HTERT RPE-1 (cell line): Measurements from ENCODE around the gene MEIOB.
"Not testable (repeated sequence)": the region's sequence is repeated elsewhere in the genome, so short reads cannot be mapped to it uniquely, and the experiment has no call there.

Experiments used
- in situ Hi-C: fragments of 300-500 bp; cut with MboI; formaldehyde crosslinking; loops from 4 replicates; pipeline ENCODE4 v1.14.3; 2020; ENCODE audit warnings: low sequenced_read_pairs

Gene MEIOB

GRCh38 chr16:1878256-1878655 is 6.3 kb upstream of the MEIOB start:
- in situ Hi-C loops = no loop called here

DNA sequence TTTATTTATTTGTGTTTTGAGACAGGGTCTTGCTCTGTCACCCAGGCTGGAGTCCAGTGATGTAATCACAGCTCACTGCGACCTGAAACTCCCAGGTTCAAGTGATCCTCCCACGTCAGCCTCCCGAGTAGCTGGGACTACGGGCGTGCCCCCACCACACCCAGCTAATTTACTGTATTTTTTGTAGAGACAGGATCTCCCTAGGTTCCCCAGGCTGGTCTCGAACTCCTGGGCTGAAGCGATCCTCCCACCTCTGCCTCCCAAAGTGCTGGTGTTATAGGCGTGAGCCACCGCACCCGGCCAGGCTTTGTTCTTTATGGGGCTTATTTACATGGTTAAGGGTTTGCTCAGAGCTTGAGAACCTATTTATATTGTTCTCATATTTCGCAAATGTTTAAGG is 5.8 kb upstream of the MEIOB start:
- in situ Hi-C loops = no loop called here

DNA sequence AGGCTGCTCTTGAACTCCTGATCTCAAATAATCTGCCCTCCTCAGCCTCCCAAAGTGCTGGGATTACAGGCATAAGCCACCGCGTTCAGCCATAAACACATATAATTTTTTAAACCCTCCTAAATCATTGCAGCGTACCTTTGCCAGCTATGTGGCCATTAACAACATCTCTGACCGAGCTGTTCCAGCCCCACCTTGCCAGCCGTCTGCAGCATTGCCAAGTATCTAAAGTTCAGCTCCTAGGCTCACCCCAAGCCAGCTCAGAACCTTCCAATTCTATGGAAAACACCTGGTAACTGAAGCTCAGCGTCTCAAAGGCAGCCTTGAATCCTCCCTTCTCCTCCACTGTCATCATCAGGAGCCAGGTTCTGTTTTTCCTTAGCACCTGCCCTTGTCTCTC is 5.1 kb upstream of the MEIOB start:
- in situ Hi-C loops = no loop called here

DNA sequence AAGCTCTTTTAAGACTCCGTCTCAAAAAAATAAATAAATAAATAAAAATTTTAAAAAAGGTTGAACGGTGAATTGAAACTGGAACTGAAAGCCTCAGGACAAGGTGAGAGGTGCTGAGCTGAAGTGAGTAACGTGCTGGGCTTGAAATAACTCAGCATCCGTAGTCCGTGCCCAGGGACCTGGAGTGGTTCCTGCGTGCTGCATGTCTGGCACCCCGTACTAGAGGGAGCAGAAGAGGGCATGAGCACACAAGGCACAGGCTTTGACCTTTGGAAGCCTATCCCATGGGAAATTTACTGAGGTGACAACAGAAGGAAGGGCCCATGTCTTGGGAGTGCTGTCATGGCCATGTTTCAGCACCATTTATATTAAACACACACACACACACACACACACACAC is 4.5 kb upstream of the MEIOB start:
- in situ Hi-C loops = no loop called here

DNA sequence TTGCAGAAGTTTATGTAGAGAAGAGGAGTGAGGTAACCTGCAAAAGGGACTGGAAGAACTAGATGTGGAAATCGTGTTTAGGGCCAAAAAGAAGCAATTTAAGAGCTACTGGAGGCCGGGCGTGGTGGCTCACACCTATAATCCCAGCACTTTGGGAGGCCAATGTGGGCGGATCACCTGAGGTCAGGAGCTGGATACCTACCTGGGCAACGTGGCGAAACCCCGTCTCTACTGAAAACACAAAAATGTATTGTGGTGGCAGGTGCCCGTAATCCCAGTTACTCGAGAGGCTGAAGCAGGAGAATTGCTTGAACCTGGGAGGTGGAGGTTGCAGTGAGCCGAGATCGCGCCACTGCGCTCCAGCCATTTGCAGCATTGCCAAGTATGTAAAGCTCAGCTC is 4.1 kb upstream of the MEIOB start:
- in situ Hi-C loops = not testable (repeated sequence)

GRCh38 chr16:1874854-1875253 is 2.9 kb upstream of the MEIOB start:
- in situ Hi-C loops = no loop called here

DNA sequence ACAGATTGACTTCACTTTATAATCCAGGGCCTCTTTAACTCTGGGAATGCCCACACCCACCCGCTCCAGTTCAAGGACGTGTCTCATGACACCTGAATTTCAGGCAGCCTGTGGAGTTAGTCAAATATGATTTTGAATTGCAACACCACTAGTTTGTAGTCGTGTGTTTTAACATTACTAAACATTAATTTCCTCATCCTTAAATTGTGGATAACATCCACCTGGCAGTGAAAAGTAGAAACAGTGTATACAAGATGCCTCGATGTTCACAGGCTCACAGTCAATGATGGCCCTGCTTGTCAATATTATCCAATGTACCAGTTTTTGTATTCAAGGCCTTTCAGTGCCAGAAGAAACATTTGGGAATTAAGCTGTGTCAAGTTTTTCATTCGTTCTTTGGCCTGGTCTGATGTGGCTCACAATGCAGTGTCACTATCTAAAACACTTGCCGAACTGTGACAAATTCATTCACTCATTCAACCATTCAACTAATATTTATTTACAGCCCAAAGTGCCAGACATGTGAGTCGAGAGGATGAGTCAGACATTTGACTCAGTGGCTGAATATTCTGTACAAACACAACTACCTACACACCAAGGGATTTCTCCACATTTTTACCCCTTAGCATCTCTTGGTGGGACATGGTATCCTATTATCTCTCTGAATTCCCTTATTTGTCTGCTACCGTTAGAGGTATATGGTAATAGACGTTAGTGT is 1.4 kb downstream of the MEIOB start:
- in situ Hi-C loops = no loop called here

DNA sequence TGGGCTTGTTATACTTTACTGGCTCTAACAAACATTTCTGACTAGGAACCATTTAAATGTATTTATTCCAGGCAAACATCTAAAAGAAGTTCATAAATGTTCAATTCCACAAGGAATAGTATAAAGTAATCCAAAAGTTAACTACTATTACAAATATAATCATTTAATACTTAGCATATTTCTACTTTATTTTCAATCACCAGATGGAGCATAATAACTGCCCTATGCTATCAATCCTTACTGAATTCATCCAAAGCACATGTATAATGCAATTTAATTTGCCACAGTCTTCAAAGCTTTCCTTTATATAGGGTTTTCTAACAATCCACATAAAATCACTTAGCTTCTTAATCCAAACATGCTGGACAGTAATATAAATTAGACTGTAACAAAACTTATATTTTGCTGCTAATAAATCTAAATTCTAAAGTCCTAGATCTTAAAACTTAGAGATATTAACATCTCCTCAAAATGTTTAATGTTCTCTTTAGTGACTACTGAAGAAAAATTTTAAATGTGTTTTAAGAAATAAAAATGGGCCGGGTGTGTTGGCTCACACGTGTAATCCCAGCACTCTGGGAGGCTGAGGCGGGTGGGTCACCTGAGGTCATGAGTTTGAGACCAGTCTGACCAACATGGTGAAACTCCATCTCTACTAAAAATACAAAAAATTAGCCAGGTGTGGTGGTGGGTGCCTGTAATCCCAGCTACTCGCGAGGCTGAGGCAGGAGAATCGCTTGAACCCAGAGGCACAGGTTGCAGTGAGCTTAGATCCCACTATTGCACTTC is 5.9 kb downstream of the MEIOB start:
- in situ Hi-C loops = no loop called here

DNA sequence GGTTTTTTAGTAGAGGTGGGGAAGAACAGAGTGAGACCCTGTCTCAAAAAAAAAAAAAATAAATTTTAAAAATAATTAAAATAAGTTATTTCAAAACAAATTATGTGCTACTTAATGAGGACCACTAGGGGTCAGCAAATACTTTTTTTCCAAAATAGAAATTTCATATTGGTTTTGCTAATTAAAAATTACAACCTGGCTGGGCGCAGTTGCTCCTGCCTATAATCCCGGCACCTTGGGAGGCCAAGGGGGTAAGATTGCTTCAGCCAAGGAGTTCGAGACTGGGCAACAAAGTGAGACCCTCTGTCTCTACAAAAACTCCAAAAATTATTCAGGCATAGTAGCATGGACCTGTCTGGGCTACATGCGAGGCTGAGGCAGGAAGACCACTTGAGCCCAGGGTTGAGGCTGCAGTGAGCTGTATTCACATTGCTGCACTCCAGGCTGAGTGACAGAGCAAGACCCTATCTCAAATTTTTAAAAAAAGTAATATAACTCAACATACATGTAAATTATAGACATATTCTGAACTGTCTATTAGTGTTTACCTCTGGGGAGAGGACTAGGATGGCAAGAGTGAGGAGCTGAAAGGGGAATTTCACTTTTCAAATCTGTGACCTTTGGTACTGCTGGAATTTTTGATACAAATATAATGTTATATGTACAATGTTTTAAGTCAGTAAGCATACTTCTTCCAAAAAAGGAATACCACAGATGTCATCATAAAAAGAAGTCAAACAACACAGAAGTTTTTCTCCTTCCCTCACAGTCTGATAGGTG is 8.1 kb downstream of the MEIOB start:
- in situ Hi-C loops = no loop called here

- in situ Hi-C loops = no loop called here
Measured at GRCh38 chr16:1862394-1862793, 9.6 kb downstream of the MEIOB start.

DNA sequence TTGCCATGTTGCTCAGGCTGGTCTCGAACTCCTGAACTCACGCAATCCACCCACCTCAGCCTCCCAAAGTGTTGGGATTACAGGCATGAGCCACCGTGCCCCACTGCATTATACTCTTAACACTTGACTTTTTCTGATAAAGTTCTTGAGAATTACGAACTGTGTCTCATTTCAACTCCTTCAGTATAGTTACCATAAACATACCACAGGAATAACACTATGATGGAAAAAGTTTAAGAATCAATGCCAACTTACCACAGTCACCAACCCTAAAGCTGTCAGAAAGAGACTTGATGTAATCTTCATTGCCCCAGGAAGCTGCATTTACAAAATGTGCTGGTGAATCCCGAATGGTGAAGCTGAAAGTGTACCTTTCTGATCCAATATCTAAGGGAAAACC is 10.2 kb downstream of the MEIOB start:
- in situ Hi-C loops = no loop called here

DNA sequence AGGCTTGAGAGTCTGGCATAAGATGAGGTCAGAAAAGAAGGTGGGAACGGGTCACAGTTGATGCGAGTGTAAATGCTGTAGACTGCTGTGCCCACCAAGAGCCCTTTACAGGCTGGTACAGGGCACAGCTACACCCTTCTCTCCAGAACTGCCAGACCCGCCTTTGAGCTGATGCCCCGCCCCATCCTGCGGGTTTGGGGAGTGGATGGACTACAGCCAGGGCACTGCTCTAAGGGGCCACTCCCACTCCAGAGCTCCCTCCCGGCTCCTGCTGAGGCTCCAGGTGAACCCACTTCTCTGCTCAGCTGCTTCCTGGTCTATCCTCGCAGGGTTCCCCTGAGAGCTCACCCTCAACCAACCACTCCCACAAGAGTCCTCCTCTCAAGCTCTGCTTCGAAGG is 12.3 kb downstream of the MEIOB start:
- in situ Hi-C loops = no loop called here

DNA sequence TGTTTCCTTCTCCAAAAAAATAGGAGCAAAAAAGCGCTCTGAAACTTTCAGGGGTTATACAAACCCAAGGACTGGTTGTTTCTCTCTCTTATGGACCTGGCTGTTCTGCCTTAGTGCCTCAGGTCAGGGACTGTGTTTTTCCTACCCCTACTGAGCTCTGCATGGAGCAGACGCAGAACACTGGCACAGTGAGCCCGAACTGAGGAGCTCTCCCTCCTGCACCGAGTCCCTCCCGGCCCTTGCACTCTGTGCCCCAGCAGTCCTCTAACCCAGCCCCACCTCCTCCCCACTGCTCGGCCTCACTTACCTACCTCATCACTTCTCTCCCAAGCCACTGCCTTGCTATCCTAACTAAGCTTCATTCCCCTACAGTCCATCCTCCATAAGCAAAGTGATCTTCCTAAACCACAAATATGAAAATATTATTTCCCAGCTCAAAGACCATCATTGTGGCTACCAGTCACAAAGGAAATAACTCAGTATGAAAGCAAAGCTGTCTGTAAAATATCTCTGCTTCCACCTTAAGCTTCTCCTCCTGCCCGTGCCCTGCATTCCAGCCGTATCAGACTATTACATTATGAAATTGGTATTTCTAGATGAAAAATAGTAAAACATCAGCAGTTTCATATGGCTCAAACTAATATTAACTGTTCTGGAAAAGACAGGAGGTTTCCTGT is 13.6 kb downstream of the MEIOB start:
- in situ Hi-C loops = no loop called here

GRCh38 chr16:1857433-1858097 is 14.4 kb downstream of the MEIOB start:
- in situ Hi-C loops = no loop called here

DNA sequence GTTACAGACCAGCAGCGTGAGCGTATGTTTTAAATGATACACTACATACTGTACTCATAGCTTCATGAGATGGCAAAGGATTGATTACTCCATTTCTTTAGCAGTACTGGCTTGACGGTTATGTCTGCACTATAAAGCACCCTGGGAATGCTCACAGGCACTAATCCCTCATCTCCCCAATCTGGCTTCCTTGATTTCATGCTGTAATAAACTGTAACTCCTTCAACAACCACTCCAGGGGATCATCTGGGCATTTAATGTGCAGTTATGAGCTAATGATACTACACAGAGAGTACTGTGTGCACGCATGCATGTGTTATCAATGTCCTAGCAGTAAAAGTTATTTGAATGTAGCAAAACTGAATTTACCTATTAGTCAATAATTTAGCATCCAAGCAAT is 20.2 kb downstream of the MEIOB start:
- in situ Hi-C loops = no loop called here

DNA sequence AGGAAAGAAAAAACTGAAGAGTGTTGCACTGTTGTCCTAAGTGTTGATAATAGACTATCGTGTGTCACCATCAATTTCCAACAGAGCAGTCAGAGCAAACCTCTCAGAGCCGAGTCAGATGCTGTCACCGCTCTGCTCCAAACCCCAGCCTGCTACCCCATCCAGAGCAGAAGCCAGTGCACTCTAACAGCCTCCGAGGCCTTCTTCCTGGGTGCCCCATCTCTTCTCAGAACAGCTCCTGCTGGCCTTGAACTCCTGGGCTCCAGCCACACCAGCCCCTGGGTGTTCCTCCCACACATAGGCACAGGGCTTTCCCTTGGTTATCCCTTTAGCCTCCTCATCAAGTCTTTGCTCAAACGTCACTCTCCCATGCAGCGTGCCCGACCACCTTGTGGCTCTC is 21.0 kb downstream of the MEIOB start:
- in situ Hi-C loops = no loop called here

DNA sequence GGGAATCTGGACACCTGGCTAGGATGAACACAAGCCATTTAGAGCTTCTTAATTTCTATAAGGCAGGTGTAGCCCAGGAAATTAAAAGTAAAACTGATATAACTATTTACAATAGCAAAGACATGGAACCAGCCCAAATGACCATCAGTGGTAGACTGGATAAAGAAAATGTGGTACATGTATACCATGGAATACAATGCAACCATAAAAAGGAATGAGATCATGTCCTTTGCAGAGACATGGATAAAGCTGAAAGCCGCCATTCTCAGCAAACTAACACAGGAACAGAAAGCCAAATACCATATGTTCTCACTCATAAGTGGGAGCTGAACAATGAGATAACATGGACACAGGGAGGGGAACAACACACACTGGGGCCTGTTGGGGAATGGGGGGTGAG is 25.5 kb downstream of the MEIOB start:
- in situ Hi-C loops = no loop called here

DNA sequence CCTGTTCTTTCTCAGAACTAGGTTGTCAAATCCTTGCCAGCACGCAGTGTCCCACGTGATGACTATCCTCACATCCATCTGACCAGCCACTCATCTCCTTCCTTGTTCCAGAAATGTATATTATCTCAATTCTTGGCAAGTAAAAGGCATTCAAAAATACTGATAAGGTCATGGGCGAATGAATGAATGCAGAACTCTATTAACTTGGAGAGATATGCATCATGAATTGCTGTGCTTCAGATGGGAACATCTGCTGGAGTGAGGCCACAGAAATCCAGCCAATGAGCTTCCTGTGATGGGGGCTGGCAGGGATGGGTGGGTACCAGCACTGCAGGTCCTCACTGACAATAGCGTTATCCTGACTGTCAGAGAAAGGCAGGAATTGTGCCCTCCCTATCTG is 26.0 kb downstream of the MEIOB start:
- in situ Hi-C loops = no loop called here

- in situ Hi-C loops = no loop called here
Measured at GRCh38 chr16:1839554-1839953, 32.4 kb downstream of the MEIOB start.

GRCh38 chr16:1834096-1834495 is 37.9 kb downstream of the MEIOB start:
- in situ Hi-C loops = no loop called here
